Testis (tissue), 3 donors: ENCODE measurements around the gene WFDC10B. TPM values are rescaled to one million over a fixed set of nuclear protein-coding genes. Genes with fewer than 3 reads are reported as not detected.
"Not testable (repeated sequence)": the region's sequence is repeated elsewhere in the genome, so short reads cannot be mapped to it uniquely, and the experiment has no call there.

Experiments used
- DNase-seq: peaks from one replicate; pipeline ENCODE4 v3.0.0-alpha.2; 2019
- H3K27ac ChIP-seq, 2 donors: fragments of 200-600 bp; sonication (generic); one replicate each; pipeline ENCODE4 v1.5.1; 2019
- H3K27me3 ChIP-seq: fragments of 200-600 bp; sonication (generic); one replicate; pipeline ENCODE4 v1.5.1; 2019
- H3K36me3 ChIP-seq: fragments of 200-600 bp; sonication (generic); one replicate; pipeline ENCODE4 v1.5.1; 2017; ENCODE audit warnings: low read depth; ENCODE audit errors: missing control alignments
- H3K4me1 ChIP-seq: fragments of 200-600 bp; sonication (generic); one replicate; pipeline ENCODE4 v1.5.1; 2019
- H3K4me3 ChIP-seq, 2 donors: fragments of 200-600 bp; sonication (generic); one replicate each; pipeline ENCODE4 v1.5.1; 2017 to 2019
- H3K9me3 ChIP-seq: fragments of 200-600 bp; sonication (generic); one replicate; pipeline ENCODE4 v1.5.1; 2017
- CTCF ChIP-seq, 3 experiments: fragments of 450-650 bp in 2 of 3; fragments of 200-600 bp in 1 of 3; sonication (generic) in 1 of 3; IDR thresholded peaks; one replicate each; pipeline ENCODE4 v1.5.1; 2016 to 2019; ENCODE audit warnings: antibody characterized with exemption in 3 of 3, mild to moderate bottlenecking in 2 of 3, moderate library complexity in 1 of 3
- POLR2A ChIP-seq: fragments of 450-650 bp; IDR thresholded peaks from one replicate; pipeline ENCODE4 v1.6.1; 2017; ENCODE audit warnings: antibody characterized with exemption, mild to moderate bottlenecking, moderate library complexity
- WGBS, 2 donors: methylation state at CpG; one replicate each; pipeline ENCODE4 v1.1.5; 2018; 5-methylcytosine and 5-hydroxymethylcytosine counted together
- intact Hi-C: fragments of 100-400 bp; cut with DNase I; formaldehyde crosslinking; loops from one replicate; pipeline ENCODE4 v1.15.1; 2023; ENCODE audit warnings: low total_unique reads
- polyA plus RNA-seq: library from polyadenylated mRNA; stranded (reverse); fragments of 350-450 nt; fragmentation: Illumina TruSeq; extraction: RNeasy Lipid Tissue Mini Kit (QIAGEN cat#74804); gene quantifications from one replicate; pipeline ENCODE4 v1.2.3, GENCODE V29; 2014; ENCODE audit warnings: low read depth, low replicate concordance; ENCODE audit not compliant: insufficient read depth
- total RNA-seq, 2 donors: library from RNA; depleted of rRNA; stranded (reverse); fragments of >200 nt; gene quantifications; one replicate each; pipeline ENCODE4 v1.2.3, GENCODE V29; 2016

Gene WFDC10B
- total and polyA plus RNA-seq, 3 donors from 2014 or later, result 1.0 to 4.3 (median 1.2) TPM

DNA sequence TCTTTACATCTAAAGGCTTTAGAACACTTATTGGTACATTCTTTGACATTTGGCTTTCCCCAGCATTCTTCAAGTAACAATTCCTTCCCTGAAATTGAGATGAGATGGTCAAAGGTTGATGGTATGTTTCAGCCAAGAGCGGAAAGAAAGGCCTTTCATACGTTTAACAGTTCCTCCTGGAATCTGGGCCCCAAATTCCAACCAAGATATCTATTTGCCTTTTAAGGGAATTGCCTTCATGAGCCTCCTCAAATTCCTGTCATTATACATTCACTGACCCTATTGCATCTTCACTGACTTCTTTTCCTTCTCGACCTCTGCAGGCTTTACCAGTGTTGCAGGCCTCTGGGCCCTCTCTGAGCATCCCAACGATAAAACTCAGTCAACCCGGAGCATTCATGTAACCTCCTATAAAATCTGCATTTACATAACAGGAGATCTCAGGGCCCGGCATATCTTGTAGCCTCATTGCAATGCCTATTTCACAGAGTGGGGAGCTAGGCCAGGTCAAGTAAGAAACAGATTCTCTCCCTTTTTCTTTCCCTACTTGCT, 55.4 kb downstream of the WFDC10B start:
- TF ChIP-seq CTCF (IDR thresholded peaks at IDR 0.05), result no peak
- no peak for TF ChIP-seq POLR2A
- H3K27me3 ChIP-seq, result no peaks in the 10 kb centered on the region
- H3K9me3 ChIP-seq, result no peaks in the 10 kb centered on the region
- H3K36me3 ChIP-seq, result no peaks in the 10 kb centered on the region
- 78 to 79% methylated on average over 6 of the region's 6 CpGs for WGBS, 2 donors
- no peak for DNase-seq
- H3K4me3 ChIP-seq, result no peak overlapping the region
- H3K27ac ChIP-seq, result no peak overlapping the region
- H3K4me1 ChIP-seq, result no peaks in the 10 kb centered on the region
- intact Hi-C loops, result no loop called here

DNA sequence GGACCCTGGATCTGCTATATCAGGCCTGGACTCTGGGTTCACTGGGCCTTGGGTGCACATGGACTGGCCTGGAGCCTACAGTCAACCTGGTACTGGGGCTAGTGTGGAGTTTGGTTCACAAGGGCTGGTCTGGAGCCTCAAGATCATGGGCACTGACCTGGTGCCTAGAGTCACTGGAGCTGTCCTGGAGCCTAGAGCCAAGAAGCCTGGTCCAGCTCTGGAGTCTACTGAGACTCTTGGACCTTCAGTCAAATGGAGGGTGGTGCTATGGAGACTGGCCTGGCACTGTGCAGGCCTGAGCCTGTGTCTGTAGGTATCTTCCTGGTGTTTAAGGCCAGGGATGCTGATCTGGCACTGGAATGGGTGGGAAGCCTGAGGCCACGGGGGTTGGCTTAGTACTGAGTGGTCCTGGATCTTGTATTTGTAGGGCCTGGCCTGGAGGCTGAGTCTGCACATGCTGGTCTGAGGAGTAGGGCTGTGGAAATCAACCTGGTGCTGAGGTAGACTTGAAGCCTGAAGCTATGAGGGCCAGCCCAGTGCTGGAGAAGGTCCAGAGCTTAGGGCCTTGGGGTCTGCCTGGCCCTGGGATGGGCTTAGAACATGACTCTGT, 57.3 kb downstream of the WFDC10B start:
- Histone ChIP-seq H3K9me3 (no peaks in the 10 kb centered on the region), H3K4me3 (no peak overlapping the region), H3K36me3 (no peaks in the 10 kb centered on the region), H3K4me1 (no peaks in the 10 kb centered on the region), H3K27me3 (no peaks in the 10 kb centered on the region), H3K27ac (no peak overlapping the region)
- intact Hi-C loops, result no loop called here
- 76 to 100% methylated on average over 1 of the region's 1 CpG for WGBS, 2 donors
- TF ChIP-seq POLR2A, result no peak
- no peak for TF ChIP-seq CTCF (IDR thresholded peaks at IDR 0.05)
- no peak for DNase-seq

DNA sequence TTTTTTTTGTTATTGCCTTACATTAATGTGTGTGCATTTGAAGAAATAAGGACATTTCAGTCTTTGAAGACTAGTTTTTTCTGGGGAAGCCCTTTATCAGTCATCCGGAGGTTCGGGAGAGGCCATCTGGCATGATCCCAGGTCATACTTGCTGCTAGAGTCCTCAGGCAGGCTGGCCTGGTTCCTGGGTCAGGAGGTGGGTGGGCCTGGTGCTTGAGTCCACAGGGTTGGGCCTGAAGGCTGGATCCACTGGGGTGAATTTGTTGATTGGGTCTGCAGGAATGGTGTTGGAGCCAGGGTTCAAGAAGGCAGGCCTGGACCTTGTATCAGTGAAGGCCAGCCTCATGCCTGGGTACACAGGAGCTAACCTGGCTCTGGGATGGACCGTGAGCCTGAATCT, 57.9 kb downstream of the WFDC10B start:
- H3K4me3 ChIP-seq, result no peak overlapping the region
- no peaks in the 10 kb centered on the region for H3K4me1 ChIP-seq
- 34 to 72% methylated on average over 2 to 3 of the region's 3 CpGs for WGBS, 2 donors
- no peaks in the 10 kb centered on the region for H3K9me3 ChIP-seq
- TF ChIP-seq POLR2A (no peak), CTCF (IDR thresholded peaks at IDR 0.05) (no peak)
- no peaks in the 10 kb centered on the region for H3K36me3 ChIP-seq
- no peak for DNase-seq
- no peaks in the 10 kb centered on the region for H3K27me3 ChIP-seq
- no peak overlapping the region for H3K27ac ChIP-seq
- intact Hi-C loops, result no loop called here

GRCh38 chr20:45645869-45646268, 59.0 kb downstream of the WFDC10B start:
- H3K4me1 ChIP-seq, H3K27me3 ChIP-seq, H3K36me3 ChIP-seq, DNase-seq, H3K27ac ChIP-seq, H3K9me3 ChIP-seq, intact Hi-C loops: not testable (repeated sequence)
- 85% methylated on average over 21 of the region's 28 CpGs; no CpG with 5 or more reads in 1 of the 2 donors for WGBS, 2 donors
- H3K4me3 ChIP-seq, result peak overlapping the region in 1 of 2 donors; percentile 10

DNA sequence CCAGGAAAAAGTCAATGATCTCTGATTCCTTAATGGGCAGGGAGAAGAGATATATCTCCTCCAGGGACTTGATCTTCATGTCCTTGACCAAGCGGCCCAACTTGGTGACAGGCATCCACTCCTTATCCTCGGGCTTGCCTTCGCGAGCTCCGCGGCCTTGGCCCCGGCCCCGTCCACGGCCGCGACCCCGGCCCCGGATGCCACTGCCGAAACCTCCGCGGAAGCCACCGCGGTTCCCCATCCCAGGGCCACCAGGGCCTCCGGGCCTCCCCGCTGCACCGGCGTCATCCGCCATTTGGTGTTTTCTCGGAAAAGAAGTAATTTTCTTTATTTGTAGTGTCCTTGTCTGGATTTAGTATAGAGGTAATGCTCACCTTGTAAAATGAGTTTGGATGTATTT, 63.7 kb downstream of the WFDC10B start:
- H3K4me1 ChIP-seq, H3K36me3 ChIP-seq, DNase-seq, H3K27me3 ChIP-seq, H3K27ac ChIP-seq, H3K9me3 ChIP-seq, H3K4me3 ChIP-seq, intact Hi-C loops: not testable (repeated sequence)
- 75 to 80% methylated on average over 24 of the region's 24 CpGs for WGBS, 2 donors

- Histone ChIP-seq H3K4me1 (no peaks in the 10 kb centered on the region), H3K36me3 (no peaks in the 10 kb centered on the region), H3K27ac (no peak overlapping the region), H3K27me3 (no peaks in the 10 kb centered on the region), H3K9me3 (no peaks in the 10 kb centered on the region), H3K4me3 (no peak overlapping the region)
- TF ChIP-seq CTCF (IDR thresholded peaks at IDR 0.05), result no peak
- TF ChIP-seq POLR2A, result no peak
- WGBS, 2 donors, result 89 to 91% methylated on average over 5 of the region's 5 CpGs
- intact Hi-C loops, result no loop called here
- no peak for DNase-seq
Observed at GRCh38 chr20:45639687-45640086, 65.1 kb downstream of the WFDC10B start.
